Liver (tissue), 3 donors: ENCODE data around the gene C12orf57.

Experiments
- ATF3 ChIP-seq: IDR thresholded peaks from 2 replicates; pipeline ENCODE4 v1.6.1; 2016; ENCODE audit warnings: antibody characterized with exemption
- CTCF ChIP-seq: fragments of 150-350 bp; IDR thresholded peaks from 2 replicates; pipeline ENCODE4 v1.5.1; 2017; ENCODE audit warnings: improper control_type of control experiment, low read depth, low read length; ENCODE audit not compliant: missing input control
- GABPA ChIP-seq, 2 donors: IDR thresholded peaks in 1 of 2; conservative IDR thresholded peaks in 1 of 2; 2 replicates each; pipeline ENCODE4 v1.6.1; 2016; ENCODE audit warnings: antibody characterized with exemption in 2 of 2, mild to moderate bottlenecking in 1 of 2, moderate library complexity in 1 of 2
- HNF4G ChIP-seq: IDR thresholded peaks from 2 replicates; pipeline ENCODE4 v1.6.1; 2016; ENCODE audit warnings: antibody characterized with exemption
- REST ChIP-seq: IDR thresholded peaks from 2 replicates; pipeline ENCODE4 v1.6.1; 2016; ENCODE audit warnings: antibody characterized with exemption, mild to moderate bottlenecking
- SP1 ChIP-seq: IDR thresholded peaks from 2 replicates; pipeline ENCODE4 v1.6.1; 2018; ENCODE audit warnings: antibody characterized with exemption, mild to moderate bottlenecking
- TAF1 ChIP-seq: conservative IDR thresholded peaks from 2 replicates; pipeline ENCODE4 v1.6.1; 2016; ENCODE audit warnings: antibody characterized with exemption, mild to moderate bottlenecking
- YY1 ChIP-seq: IDR thresholded peaks from 2 replicates; pipeline ENCODE4 v1.6.1; 2016; ENCODE audit warnings: antibody characterized with exemption, mild to moderate bottlenecking
- ZBTB33 ChIP-seq: IDR thresholded peaks from 2 replicates; pipeline ENCODE4 v1.6.1; 2016; ENCODE audit warnings: antibody characterized with exemption
- donor health status: healthy.
- donor health status: healthy.

- no peak for TF ChIP-seq ATF3
- no peak for TF ChIP-seq CTCF
- no peak for TF ChIP-seq ZBTB33
- peak; percentile 11 for TF ChIP-seq SP1
- TF ChIP-seq YY1: no peak
- no peak for TF ChIP-seq REST
- no peak for TF ChIP-seq TAF1
- TF ChIP-seq GABPA (IDR thresholded peaks at IDR 0.05 in 1 of 2, conservative IDR thresholded peaks at IDR 0.05 in 1 of 2): no peak
- TF ChIP-seq HNF4G: no peak
Observed at GRCh38 chr12:6899837-6900519, 43.8 kb upstream of the C12orf57 start.
